ENCODE measurements around the gene FAM83B. TPM values are rescaled to one million over a fixed set of nuclear protein-coding genes. Genes with fewer than 3 reads are reported as not detected.
A peak's percentile ranks its signal among the peaks of the same experiment; 100 is the strongest.

The FAM83B gene
- total RNA-seq, 2 donors from 2014 or later, result 36.6 to 62.8 TPM

DNA sequence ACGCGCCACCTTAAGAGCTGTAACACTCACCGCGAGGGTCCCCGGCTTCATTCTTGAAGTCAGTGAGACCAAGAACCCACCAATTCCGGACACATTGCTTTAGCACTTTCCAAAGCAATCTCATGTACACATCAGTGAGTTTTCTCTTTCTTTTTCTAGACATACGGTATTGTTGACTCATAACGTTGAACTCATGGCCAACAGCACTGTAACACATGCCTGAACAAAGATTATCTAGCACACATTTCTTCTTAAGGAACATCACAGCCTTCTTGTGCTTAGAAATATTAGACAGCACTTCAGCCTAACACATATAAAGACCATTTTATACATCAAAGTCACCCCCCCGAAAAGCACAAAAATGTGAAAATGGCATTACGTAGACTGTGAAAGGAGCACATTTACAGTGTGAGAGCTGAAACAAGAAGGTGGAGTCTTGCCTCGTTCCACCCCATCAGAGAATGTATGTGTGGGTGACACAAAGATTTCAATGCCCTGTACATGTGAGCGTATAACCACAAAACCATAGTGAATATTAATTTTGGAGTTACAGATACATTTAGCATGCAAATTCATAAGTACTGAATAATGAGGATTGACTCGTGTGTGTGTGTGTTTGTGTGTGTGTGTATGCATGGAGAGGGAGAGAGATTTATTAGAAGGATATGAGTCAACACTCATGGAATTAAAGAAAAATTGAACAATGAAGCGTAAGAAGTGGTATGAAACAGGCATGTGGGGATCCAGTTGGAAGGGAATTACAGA lies 134.1 kb downstream of the FAM83B start:
- TF ChIP-seq CTCF (IDR thresholded peaks at IDR 0.05), result no peak
- no peak overlapping the region for H3K4me3 ChIP-seq
- no peak overlapping the region for H3K9ac ChIP-seq (ENCODE audit: low read depth in 2 of 2, low read length in 2 of 2)
- no peaks in the 10 kb centered on the region for H3K9me3 ChIP-seq
- no peaks in the 10 kb centered on the region for H3K27me3 ChIP-seq
- no peak overlapping the region for H3K27ac ChIP-seq
- no peak for DNase-seq
- intact Hi-C loops (cut with DNase I), result no loop called here
- no peaks in the 10 kb centered on the region for H3K4me1 ChIP-seq
- no peaks in the 10 kb centered on the region for H3K36me3 ChIP-seq

GRCh38 chr6:54981276-54981609 lies 134.7 kb downstream of the FAM83B start:
- Histone ChIP-seq H3K9ac (ENCODE audit: low read depth in 2 of 2, low read length in 2 of 2) (no peak overlapping the region), H3K4me1 (no peaks in the 10 kb centered on the region), H3K9me3 (no peaks in the 10 kb centered on the region), H3K27ac (no peak overlapping the region), H3K4me3 (no peak overlapping the region), H3K36me3 (no peaks in the 10 kb centered on the region), H3K27me3 (no peaks in the 10 kb centered on the region)
- intact Hi-C loops (cut with DNase I), result no loop called here
- DNase-seq, result no peak
- TF ChIP-seq CTCF (IDR thresholded peaks at IDR 0.05), result no peak

- Histone ChIP-seq H3K9ac (ENCODE audit: low read depth in 2 of 2, low read length in 2 of 2) (no peak overlapping the region), H3K9me3 (no peaks in the 10 kb centered on the region)
- intact Hi-C loops (cut with DNase I), result no loop called here
Measured at GRCh38 chr6:54981647-54982046, 135.1 kb downstream of the FAM83B start.

DNA sequence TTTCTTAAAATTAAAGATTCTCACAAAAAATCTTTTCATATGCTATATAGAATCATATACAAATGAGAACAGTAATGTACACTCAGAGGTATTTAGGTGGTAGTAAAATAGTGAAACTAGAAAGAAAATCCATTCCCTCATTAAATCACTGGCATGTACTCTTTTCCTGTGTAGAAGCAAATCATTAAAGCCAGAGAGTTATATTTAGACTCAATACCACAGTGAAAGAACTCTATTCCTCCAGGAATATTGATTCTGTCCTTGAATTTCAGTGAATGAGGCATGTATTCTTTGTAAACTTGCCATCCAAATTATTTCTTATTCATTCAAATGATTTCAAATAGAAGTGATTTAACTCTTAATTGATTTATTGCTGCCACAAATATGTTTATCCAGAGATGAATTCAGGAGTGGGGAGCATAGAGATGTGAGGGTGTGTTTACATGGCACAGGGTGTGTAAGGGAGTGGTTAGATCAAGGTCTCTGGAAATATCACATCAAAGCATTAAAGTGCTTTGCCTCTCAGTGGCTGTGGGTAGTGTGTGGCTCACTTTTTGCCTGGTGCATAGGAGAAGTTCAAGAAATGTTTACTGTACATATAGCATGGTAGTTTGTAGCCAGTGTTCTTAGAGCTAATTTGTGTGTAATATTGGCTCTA lies 141.2 kb downstream of the FAM83B start:
- no peak for DNase-seq
- H3K27ac ChIP-seq, result no peak overlapping the region
- intact Hi-C loops (cut with DNase I), result no loop called here
- no peaks in the 10 kb centered on the region for H3K9me3 ChIP-seq
- H3K9ac ChIP-seq (ENCODE audit: low read depth in 2 of 2, low read length in 2 of 2), result no peak overlapping the region
- H3K4me1 ChIP-seq, result no peaks in the 10 kb centered on the region
- H3K4me3 ChIP-seq, result no peak overlapping the region
- H3K27me3 ChIP-seq, result no peaks in the 10 kb centered on the region
- TF ChIP-seq CTCF (IDR thresholded peaks at IDR 0.05), result no peak
- no peaks in the 10 kb centered on the region for H3K36me3 ChIP-seq

More at GRCh38 chr6:54981647-54982046, 135.1 kb downstream of the FAM83B start:
- no peak for TF ChIP-seq CTCF (IDR thresholded peaks at IDR 0.05)
- no peaks in the 10 kb centered on the region for H3K27me3 ChIP-seq
- no peak overlapping the region for H3K27ac ChIP-seq
- H3K36me3 ChIP-seq, result no peaks in the 10 kb centered on the region
- no peaks in the 10 kb centered on the region for H3K4me1 ChIP-seq
- DNase-seq, result no peak
- H3K4me3 ChIP-seq, result no peak overlapping the region

GRCh38 chr6:54988576-54988975 lies 142.0 kb downstream of the FAM83B start:
- H3K4me1 ChIP-seq, result no peaks in the 10 kb centered on the region
- no peak overlapping the region for H3K9ac ChIP-seq (ENCODE audit: low read depth in 2 of 2, low read length in 2 of 2)
- H3K4me3 ChIP-seq, result no peak overlapping the region
- peak overlapping the region; percentile 19 for H3K27ac ChIP-seq
- no peaks in the 10 kb centered on the region for H3K27me3 ChIP-seq
- no peak for TF ChIP-seq CTCF (IDR thresholded peaks at IDR 0.05)
- no peaks in the 10 kb centered on the region for H3K9me3 ChIP-seq
- no peaks in the 10 kb centered on the region for H3K36me3 ChIP-seq
- no peak for DNase-seq
- intact Hi-C loops (cut with DNase I), result no loop called here

Data from colonic mucosa (tissue), 4 donors.